NCI-H2107 treated with DMSO at 0.1 percent for 48 hours (cell line): ENCODE data around the gene GNPTAB.

Experiments used
- DNase-seq: peaks from one replicate; lab custom pipeline; 2025; ENCODE audit not compliant: unreplicated experiment; lab: John Stamatoyannopoulos, UW

Gene GNPTAB

DNA sequence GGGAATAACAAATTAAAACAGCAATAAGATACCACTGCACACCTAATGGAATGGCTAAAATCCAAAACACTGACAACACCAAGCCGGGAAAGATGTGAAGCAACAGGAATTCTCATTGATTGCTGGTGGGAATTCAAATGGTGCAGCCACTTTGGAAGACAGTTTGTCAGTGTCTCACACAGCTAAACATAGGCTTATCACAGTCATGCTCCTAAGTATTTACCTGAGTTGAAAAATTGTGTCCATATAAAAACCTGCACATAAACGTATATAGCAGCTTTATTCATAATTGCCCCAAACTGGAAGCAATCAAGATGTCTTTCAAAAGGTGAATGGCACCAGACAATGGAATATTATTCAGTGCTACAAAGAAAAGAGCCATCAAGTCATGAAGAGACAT, 21.6 kb downstream of the GNPTAB start:
- no peak for DNase-seq

GRCh38 chr12:101806265-101806664, 24.5 kb downstream of the GNPTAB start:
- no peak for DNase-seq

- no peak for DNase-seq
Measured at GRCh38 chr12:101804409-101804808, 26.4 kb downstream of the GNPTAB start.

DNA sequence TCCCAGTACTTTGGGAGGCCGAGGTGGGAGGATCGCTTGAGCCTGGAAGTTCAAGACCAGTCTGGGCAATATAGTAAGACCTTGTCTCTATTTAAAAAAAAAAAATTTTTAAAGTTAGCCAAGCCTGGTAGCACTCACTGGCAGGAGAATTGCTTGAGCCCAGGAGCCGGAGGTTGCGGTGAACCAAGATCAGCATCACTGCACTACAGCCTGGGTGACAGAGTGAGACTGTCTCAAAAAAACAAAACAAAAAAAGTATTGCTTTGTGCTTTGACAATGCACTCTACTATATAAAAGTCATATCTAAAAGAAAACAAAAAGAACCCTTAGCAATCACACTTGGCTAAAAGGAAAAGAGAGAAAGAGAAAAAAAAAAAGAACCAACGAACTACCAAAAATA, 26.8 kb downstream of the GNPTAB start:
- DNase-seq = no peak

DNA sequence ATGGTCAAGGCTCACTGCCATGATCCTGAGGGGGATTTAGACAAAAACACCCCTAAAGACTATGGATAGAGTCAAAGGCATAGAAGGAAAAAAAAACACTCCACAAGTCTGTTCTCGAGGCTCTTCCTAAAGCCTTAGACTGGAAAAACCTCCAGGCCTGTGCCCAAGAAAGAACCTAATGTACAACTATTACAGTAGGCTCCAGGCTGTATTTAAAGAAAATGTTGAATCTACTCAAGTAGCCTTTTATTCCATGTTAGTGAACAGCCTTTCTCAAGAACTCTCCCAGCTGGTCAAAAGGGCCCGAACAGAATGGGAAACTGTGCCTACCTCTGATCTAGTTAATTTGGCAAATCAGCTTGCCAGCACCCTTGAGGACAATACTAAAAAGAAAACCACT, 28.3 kb downstream of the GNPTAB start:
- no peak for DNase-seq

GRCh38 chr12:101799774-101800173, 31.0 kb downstream of the GNPTAB start:
- DNase-seq = no peak

GRCh38 chr12:101795786-101796185, 35.0 kb downstream of the GNPTAB start:
- no peak for DNase-seq

- DNase-seq = no peak
Measured at GRCh38 chr12:101795013-101795412, 35.7 kb downstream of the GNPTAB start.

- no peak for DNase-seq
Measured at GRCh38 chr12:101794574-101794973, 36.2 kb downstream of the GNPTAB start.

- no peak for DNase-seq
Measured at GRCh38 chr12:101793401-101793800, 37.4 kb downstream of the GNPTAB start.

- DNase-seq = no peak
Measured at GRCh38 chr12:101792046-101792931, 38.5 kb downstream of the GNPTAB start.

GRCh38 chr12:101789171-101789570, 41.6 kb downstream of the GNPTAB start:
- DNase-seq = no peak

GRCh38 chr12:101785671-101786070, 45.1 kb downstream of the GNPTAB start:
- no peak for DNase-seq

DNA sequence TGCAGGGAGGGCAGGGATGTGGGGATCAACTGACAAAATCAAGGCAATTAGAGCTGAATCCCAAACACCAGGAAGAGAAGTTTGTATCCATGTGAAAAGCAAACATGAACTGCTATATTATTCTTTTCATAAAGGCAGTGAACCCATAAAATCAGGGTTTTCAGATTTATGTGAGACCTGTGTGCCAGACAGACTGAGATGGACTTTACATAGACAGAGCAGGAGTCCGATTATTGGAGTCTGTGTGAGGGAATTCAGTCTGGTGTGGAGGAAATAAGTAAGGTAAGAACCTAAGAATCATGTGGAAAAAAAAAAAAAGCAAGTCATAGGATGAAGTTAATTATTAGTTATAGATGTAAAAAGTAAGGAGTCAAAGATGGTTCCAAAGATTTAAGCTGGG, 46.4 kb downstream of the GNPTAB start:
- no peak for DNase-seq

DNA sequence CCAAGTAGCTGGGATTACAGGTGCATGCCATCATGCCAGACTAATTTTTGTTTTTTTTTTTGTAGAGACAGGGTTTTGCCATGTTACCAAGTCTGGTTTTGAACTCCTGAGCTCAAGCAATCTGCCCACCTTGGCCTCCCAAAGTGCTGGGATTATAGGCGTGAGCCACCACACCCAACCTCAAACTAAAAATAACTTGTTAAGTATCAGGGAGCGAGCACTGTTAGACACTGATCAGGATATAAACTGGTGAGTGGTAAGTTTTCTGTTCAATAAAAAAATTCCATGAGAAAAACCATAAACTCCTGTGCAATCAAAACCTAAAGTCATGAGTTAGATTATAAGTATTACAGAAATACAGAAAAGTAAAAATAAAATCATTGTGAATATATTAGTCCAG, 46.9 kb downstream of the GNPTAB start:
- no peak for DNase-seq

- no peak for DNase-seq
Measured at GRCh38 chr12:101783150-101783549, 47.6 kb downstream of the GNPTAB start.

GRCh38 chr12:101782273-101782731, 48.5 kb downstream of the GNPTAB start:
- DNase-seq = no peak

GRCh38 chr12:101781834-101782233, 48.9 kb downstream of the GNPTAB start:
- no peak for DNase-seq

DNA sequence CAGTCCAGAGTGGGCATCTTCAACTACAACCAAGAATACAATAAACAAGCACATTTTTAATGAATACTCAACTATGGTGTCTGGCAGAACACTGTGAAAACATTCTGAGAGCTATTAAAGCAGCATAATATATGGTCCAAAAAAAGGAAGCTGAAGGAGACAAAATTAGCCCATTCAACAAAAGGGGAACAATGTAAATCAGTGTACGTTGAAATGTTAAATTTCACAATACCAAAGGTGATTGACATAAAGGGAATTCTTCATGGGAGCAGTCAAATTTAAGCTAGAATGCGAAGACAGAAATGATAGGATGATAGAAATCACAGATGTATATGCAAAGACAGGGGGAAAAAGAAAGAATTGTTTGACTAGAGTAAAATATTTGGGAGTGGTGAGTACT, 50.2 kb downstream of the GNPTAB start:
- no peak for DNase-seq

DNA sequence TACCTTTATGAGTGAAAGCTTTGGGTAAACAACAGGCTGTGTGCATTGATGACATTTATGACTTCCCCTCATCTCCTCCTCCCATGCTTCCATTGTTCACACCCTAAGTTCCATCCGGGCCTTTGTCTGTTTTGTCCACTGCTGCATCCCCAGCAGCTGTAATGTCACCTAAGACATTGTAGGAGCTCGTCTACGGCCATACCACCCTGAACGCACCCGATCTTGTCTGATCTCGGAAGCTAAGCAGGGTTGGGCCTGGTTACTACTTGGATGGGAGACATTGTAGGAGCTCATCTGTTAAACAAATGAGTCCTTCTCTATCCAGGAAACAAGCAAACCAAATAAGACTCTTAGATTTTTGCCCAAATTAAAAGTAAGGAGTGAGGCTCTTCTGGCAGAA, 51.1 kb downstream of the GNPTAB start:
- no peak for DNase-seq

DNA sequence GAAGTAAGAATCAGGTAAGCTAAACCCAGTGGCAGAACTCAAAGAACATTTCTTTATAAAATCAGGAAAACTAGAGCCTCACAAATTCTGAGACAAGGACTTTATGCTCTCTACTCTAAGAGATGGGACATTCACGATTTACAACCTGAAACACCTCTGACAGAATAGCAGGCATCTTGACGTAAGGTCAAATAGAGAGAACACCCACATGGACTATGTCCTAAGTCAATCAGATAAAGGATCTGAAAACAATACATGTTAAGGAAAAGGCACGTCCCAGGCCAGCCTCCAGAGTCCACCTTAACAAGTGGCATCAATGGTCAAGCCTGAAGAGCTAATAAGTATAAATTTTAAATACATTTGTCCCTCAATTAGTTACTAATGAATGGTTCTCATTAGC, 51.6 kb downstream of the GNPTAB start:
- no peak for DNase-seq

DNA sequence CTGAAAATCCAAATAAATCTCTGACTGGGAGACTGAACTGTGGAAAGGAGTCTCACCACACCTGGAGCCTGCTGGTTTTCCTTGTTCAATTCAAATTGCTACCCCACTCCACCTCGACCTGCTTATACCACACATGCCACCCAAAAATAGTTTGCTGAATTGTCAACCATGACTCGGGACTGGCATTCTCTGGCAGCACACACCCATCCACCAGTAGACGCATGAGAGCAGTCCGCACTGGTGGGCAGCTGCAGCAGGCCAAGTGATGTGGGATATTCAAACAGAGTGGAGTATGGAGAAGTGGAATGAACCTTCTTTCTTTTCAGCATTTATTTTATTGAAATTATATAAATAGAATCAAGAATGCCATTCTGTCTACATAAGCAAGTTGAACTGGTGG, 52.8 kb downstream of the GNPTAB start:
- no peak for DNase-seq

- DNase-seq = no peak
Measured at GRCh38 chr12:101777485-101777884, 53.3 kb downstream of the GNPTAB start.
